Posterior vena cava (tissue), 2 donors: ENCODE data around the gene DDIAS. TPM values are rescaled to one million over a fixed set of nuclear protein-coding genes. Genes with fewer than 3 reads are reported as not detected.
"Not testable (repeated sequence)": the region's sequence is repeated elsewhere in the genome, so short reads cannot be mapped to it uniquely, and the experiment has no call there.

Experiments used
- DNase-seq: peaks from one replicate; pipeline ENCODE4 v3.0.0-alpha.2; 2020; ENCODE audit warnings: low spot score
- intact Hi-C, 2 donors: fragments of 100-400 bp; cut with DNase I; formaldehyde crosslinking; loops; one replicate each; pipeline versions ENCODE4 v1.14.1 to v1.14.2; 2022 to 2023
- total RNA-seq, 2 donors: library from RNA; stranded (reverse); fragmentation: NEBNext Ultra II Directional; extraction: Animal tissue kit (Norgen Biotek cat#: 25700); gene quantifications; one replicate each; pipeline ENCODE4 v1.2.1, GENCODE V29; 2021
- donor health status: DM: yes; HTN: yes; CAD: no.
- donor health status: DM: yes; HTN: yes; CAD: no.

The DDIAS gene
- total RNA-seq, 2 donors from 2014 or later: 0.86 to 1.2 TPM

- DNase-seq, intact Hi-C loops: not testable (repeated sequence)
Observed at GRCh38 chr11:82950502-82950901, 49.0 kb downstream of the DDIAS start.

GRCh38 chr11:82955736-82956453 is 54.4 kb downstream of the DDIAS start:
- DNase-seq, intact Hi-C loops: not testable (repeated sequence)

DNA sequence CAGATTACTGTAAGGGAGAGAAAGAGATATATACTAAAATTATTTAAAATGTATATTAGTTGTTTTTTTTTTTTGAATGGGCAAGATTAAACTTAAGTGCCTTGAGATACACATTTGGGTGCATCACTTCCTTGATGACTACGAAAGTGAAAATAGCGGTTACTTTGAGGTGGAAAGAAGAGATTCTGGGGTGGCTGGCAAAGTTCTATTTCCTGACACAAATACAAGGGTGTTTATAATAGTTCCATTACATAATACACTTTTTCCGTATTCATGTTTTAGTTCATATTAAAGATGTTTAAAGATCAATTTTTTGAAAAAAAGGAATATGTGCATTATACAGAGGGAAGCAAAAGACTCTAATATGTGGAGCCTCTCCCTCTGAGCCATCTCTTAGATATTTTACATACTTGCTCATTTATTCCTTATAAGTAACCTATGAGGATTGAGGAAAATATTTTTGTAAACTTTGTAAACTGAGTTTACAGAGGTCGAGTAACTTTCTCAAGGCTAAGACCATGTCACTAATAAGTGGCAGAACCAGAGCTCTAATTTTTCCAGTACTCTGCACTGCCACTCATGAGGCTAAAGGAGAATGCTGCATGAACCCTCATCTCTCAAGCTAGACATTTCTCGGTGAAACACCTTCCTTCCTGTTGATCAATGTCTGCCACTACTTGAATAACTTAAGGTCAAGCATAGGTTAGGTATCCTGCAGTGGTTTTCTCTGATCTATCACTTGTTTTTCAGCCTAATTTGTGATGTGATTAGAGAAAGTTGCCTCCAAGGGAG is 58.6 kb downstream of the DDIAS start:
- DNase-seq: no peak
- intact Hi-C loops: no loop called here

DNA sequence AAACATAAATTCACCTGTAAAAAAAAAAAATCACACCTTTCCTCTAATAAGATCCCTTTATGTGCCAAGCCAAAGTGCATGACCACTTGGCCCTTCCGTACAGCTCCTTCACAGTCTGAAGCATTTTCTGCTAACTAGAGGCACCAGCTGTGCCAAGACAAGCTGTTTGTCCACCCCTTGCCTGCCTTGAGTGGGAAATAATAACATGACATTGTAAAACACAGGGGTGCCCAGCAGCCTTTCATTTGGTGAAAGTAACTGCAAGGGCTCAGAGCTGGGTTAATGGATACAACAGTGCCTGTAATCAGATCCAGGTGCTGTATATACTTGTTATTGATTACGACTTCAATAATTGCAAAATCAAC is 59.2 kb downstream of the DDIAS start:
- no peak for DNase-seq
- intact Hi-C loops: no loop called here

GRCh38 chr11:82962021-82962420 is 60.5 kb downstream of the DDIAS start:
- intact Hi-C loops, DNase-seq: not testable (repeated sequence)

DNA sequence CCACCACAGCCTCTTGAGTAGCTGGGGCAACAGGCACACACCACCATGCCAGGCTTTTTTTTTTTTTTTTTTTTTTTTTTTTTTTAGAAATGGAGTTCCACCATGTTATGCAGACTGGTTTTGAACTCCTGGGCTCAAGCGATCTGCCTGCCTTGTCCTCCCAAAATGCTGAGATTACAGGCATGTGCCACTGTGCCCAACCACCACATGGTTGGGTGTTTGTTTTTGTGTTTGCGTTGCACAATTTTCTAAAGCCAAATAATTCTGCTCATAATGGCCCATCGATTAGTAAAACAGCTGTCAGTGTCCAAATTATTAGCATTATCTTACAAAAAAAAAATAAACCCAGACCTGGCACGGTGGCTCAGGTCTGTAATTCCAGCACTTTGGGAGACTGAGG is 65.8 kb downstream of the DDIAS start:
- no peak for DNase-seq

DNA sequence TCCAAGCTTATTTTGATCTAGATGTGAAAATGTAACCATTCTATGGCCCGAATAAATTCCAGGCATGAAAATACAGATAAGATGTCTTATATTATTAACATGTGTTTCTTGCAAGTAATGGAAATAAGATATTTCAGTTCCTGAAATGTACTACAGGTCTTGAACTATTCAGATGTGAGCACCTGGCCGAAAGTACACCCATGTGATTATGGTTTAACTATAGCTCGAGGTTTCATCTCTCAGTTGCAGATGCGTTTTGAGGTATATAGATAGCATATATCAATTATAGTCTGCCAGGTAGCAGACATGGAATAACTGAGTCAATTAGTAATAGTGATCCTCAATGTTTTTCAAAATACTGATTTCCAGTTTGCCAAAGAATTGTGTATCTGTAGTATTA is 68.3 kb downstream of the DDIAS start:
- intact Hi-C loops: no loop called here
- no peak for DNase-seq

More for the DNA sequence above, 65.8 kb downstream of the DDIAS start:
- intact Hi-C loops: no loop called here

- DNase-seq: peak; percentile 69
- intact Hi-C loops: not testable (repeated sequence)
Observed at GRCh38 chr11:82970507-82971083, 69.1 kb downstream of the DDIAS start.

- intact Hi-C loops: not testable (repeated sequence)
Observed at GRCh38 chr11:82971519-82971946, 70.0 kb downstream of the DDIAS start.

DNA sequence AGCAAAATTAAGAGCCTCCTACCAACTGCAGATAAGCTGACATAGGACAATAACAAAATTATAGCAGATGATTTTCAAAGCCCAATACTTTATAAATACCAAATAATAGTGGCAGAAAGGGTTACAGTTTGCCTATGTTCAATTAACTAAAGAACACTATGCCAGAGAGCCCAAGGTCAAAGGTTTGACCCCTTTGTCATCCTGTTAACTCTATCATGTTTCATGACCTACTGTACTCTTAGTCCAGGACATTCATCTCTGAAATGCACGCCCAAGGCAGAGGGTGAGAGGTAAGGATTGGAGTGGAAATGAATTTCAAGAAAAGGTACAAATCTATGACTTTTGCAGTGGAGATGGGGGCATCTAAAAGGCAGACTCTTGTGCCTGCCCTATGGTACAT is 70.6 kb downstream of the DDIAS start:
- DNase-seq: no peak
- intact Hi-C loops: no loop called here

More at GRCh38 chr11:82971519-82971946, 70.0 kb downstream of the DDIAS start:
- DNase-seq: not testable (repeated sequence)

DNA sequence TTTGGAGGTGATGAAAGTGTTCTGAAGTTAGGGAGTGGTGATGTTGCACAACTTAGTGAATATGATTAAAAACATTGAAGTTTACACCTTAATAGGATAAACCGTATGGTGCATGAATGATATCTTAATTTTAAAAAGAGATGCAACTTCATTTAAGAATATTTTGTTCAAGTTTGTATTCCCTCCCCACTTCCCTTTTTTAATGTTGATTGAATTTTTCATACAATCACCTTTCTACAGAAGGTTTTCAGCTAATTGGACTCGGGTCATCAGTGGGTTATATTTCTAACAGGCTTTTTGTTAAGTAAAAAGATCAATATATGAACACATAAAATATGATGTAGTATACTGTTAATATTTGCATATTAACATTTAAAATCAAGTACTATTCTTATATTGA is 72.6 kb downstream of the DDIAS start:
- intact Hi-C loops: no loop called here
- no peak for DNase-seq

DNA sequence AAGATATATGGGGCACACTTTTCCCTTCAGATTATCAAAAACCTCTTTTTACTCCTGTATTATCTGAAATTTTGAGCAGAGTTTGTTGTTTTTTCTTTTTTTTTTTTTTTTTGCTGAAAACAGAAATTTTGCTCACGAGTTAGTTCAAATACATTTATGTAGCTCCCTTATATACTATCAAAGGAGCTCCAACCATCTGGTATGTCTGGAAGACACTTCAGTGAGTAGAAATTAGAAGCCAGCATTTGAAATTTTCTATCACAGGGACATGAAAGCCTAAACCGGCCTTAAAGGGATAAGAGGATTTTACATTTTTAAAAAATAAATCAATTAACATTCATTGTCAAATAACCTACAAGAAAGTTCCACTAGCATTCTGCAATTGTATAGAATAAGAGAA is 73.3 kb downstream of the DDIAS start:
- DNase-seq: no peak
- intact Hi-C loops: no loop called here

- no peak for DNase-seq
- intact Hi-C loops: no loop called here
Observed at GRCh38 chr11:82975882-82976281, 74.3 kb downstream of the DDIAS start.

DNA sequence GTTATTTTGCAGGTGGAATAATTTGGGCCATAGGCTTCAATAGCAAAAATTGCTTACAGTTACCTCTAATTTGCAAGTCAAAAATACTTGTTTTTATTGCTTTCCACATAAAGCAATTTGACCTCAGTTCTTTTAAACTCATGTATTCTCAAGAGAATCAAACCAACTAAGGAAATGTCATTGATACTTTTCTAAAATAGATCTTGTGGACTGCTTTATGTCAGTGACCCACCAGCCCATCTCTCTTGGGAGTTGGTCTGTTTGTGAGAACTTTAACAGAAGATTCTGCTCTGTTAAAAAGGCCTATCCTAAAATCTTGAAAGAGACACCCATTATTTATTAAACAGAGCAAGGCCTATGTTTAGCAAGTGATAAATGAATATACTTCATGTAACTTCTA is 75.2 kb downstream of the DDIAS start:
- intact Hi-C loops: no loop called here
- DNase-seq: no peak

DNA sequence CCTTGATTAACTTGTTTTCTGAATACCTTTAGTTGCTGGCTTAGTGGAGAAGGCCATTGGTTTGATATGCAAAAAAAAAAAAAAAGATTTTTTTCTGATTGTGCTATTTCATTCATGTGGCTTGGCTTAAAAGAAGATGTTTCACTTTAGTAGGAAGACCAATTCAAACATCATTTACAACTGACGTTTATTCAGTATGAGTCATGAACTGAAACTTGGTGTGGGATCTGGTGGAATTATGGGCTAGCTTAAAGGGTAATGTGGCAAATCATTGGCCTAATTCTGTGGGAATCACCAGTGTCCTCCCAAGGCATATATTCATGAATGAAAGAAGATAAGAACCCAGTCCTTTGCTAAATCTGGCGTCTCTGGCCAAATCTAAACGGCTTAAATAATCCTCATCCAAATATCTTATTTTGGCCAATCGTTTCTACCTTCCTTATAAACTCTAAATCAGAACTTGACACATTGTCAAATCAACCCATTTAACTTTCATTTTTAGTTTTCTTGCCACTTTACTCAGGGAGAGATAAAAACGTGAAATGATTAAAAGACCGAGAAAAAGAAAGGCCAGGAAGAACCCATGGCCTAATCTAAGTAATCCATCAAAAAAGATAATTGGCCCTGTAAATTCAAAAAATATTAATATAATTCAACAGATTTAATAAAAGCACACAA is 77.0 kb downstream of the DDIAS start:
- intact Hi-C loops: no loop called here
- DNase-seq: no peak

GRCh38 chr11:82979824-82980223 is 78.3 kb downstream of the DDIAS start:
- intact Hi-C loops: no loop called here
- DNase-seq: no peak

GRCh38 chr11:82980292-82980691 is 78.8 kb downstream of the DDIAS start:
- intact Hi-C loops: no loop called here
- DNase-seq: no peak

DNA sequence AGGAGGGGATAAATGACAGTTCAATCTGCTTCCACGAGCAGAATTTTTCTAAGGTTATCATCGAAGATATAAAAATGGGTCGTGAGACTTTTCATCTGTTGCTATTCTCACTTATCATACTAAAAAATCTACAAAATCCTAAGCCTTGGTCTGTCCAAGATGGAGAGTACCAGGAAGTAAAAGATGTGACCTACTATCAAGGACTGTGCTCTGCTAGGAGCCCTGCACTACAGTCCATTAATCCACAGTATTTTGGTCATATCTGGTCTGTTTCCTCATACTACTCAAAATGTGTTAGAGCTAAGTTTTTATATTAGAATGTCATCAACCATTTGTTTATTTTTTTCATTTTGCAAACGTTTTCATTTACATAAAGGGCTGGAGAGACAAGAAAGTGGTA is 79.4 kb downstream of the DDIAS start:
- intact Hi-C loops: no loop called here
- DNase-seq: no peak

GRCh38 chr11:82981852-82982251 is 80.3 kb downstream of the DDIAS start:
- intact Hi-C loops: no loop called here
- no peak for DNase-seq
